ENCODE data around the gene SORCS3.

DNA sequence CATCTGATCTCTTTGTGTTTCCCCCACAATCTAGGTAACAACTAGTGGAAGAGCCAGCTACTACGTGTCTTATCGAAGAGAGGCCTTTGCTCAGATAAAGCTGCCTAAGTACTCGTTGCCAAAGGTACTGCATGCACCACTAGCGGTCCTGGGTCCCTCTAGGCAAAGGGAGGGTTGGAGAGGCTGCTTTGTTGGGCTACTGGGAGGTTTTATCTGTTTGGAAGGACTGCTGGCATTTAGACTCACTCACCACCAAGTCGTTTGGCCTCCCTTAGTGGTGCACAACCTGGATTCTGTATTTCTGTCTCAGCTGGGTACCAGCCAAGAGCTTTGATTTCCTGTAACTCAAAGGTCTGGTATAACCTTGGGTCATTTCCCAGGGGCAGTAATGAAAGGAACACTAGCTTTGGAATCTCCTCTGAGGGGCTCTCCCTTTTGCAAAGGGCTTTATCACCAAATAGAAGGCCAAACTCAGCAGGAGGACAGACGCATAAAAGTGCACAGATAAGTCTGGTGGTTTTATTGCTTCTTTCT, 498.3 kb downstream of the SORCS3 start:
- TF ChIP-seq, protein P1, sequence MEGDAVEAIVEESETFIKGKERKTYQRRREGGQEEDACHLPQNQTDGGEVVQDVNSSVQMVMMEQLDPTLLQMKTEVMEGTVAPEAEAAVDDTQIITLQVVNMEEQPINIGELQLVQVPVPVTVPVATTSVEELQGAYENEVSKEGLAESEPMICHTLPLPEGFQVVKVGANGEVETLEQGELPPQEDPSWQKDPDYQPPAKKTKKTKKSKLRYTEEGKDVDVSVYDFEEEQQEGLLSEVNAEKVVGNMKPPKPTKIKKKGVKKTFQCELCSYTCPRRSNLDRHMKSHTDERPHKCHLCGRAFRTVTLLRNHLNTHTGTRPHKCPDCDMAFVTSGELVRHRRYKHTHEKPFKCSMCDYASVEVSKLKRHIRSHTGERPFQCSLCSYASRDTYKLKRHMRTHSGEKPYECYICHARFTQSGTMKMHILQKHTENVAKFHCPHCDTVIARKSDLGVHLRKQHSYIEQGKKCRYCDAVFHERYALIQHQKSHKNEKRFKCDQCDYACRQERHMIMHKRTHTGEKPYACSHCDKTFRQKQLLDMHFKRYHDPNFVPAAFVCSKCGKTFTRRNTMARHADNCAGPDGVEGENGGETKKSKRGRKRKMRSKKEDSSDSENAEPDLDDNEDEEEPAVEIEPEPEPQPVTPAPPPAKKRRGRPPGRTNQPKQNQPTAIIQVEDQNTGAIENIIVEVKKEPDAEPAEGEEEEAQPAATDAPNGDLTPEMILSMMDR (IDR thresholded peaks at IDR 0.05; ENCODE audit: low read depth, low read length, poor library complexity, severe bottlenecking), result no peak
- TF ChIP-seq EZH2phosphoT487 (IDR thresholded peaks at IDR 0.05; ENCODE audit: borderline replicate concordance, low read length), result no peak
